Common myeloid progenitor, CD34-positive (primary cell): Measurements from ENCODE around the gene CPB1.

Experiments used
- CTCF ChIA-PET: fragments of 350-600 bp; sonication (Branson Sonifier 250); formaldehyde crosslinking; loops from one replicate; lab custom pipeline; 2021; ENCODE audit warnings: antibody characterized with exemption; lab: Charles Lee
- POLR2A ChIA-PET: fragments of 350-600 bp; sonication (Branson Sonifier 250); formaldehyde crosslinking; loops from one replicate; lab custom pipeline; 2021; ENCODE audit warnings: antibody characterized with exemption; lab: Charles Lee
- DNase-seq, 3 donors: peaks; one replicate each; pipeline versions ENCODE4 v3.0.0 to v3.0.0-alpha.2; 2013
- H3K27ac ChIP-seq, 2 experiments: 1 replicate in 1 of 2; 2 replicates in 1 of 2; pipeline ENCODE4 v1.7.0; 2013; ENCODE audit warnings: inconsistent platforms in 2 of 2, low read length in 2 of 2, mild to moderate bottlenecking in 2 of 2, low read depth in 1 of 2, moderate library complexity in 1 of 2; ENCODE audit not compliant: severe bottlenecking in 2 of 2, insufficient read depth in 1 of 2, poor library complexity in 1 of 2
- H3K27me3 ChIP-seq, 5 experiments: replicated peaks in 2 of 5; 1 replicate in 3 of 5; 2 replicates in 2 of 5; pipeline versions ENCODE4 v1.6.1 to v1.7.0; 2013; ENCODE audit warnings: low read length in 4 of 5, mild to moderate bottlenecking in 2 of 5, moderate library complexity in 2 of 5, inconsistent platforms in 1 of 5; ENCODE audit not compliant: insufficient read depth in 5 of 5, control insufficient read depth in 4 of 5
- H3K36me3 ChIP-seq, 4 experiments: 1 replicate in 2 of 4; 2 replicates in 2 of 4; pipeline versions ENCODE4 v1.6.1 to v1.7.0; 2013; ENCODE audit warnings: low read length in 3 of 4, control low read depth in 1 of 4, mild to moderate bottlenecking in 1 of 4; ENCODE audit not compliant: control insufficient read depth in 4 of 4, insufficient read depth in 4 of 4
- H3K4me1 ChIP-seq, 4 experiments: 1 replicate in 3 of 4; 2 replicates in 1 of 4; pipeline versions ENCODE4 v1.6.1 to v1.7.1; 2013; ENCODE audit warnings: low read length in 3 of 4, mild to moderate bottlenecking in 3 of 4, control low read depth in 1 of 4, inconsistent platforms in 1 of 4, moderate library complexity in 1 of 4; ENCODE audit not compliant: control insufficient read depth in 4 of 4, insufficient read depth in 4 of 4; ENCODE audit errors: control extremely low read depth in 1 of 4
- H3K4me3 ChIP-seq, 7 experiments: 1 replicate in 4 of 7; 2 replicates in 3 of 7; pipeline versions ENCODE4 v1.5.1 to v1.7.0; 2013; ENCODE audit warnings: mild to moderate bottlenecking in 7 of 7, low read length in 6 of 7, moderate library complexity in 6 of 7, inconsistent platforms in 2 of 7, low read depth in 2 of 7, control low read depth in 1 of 7; ENCODE audit not compliant: insufficient read depth in 4 of 7, control insufficient read depth in 1 of 7; ENCODE audit errors: extremely low read depth in 1 of 7
- H3K9me3 ChIP-seq, 5 experiments: 1 replicate in 4 of 5; 2 replicates in 1 of 5; pipeline versions ENCODE4 v1.6.1 to v1.7.1; 2013; ENCODE audit warnings: low read length in 4 of 5, mild to moderate bottlenecking in 2 of 5, inconsistent platforms in 1 of 5, low read depth in 1 of 5, moderate library complexity in 1 of 5; ENCODE audit not compliant: control insufficient read depth in 4 of 5, insufficient read depth in 2 of 5; ENCODE audit errors: control extremely low read depth in 1 of 5
- WGBS: methylation state at CpG from one replicate; pipeline ENCODE4 v1.1.5; 2013; ENCODE audit not compliant: insufficient coverage; 5-methylcytosine and 5-hydroxymethylcytosine counted together

Gene CPB1

GRCh38 chr3:148790851-148791735, 36.5 kb upstream of the CPB1 start:
- no peak overlapping the region for H3K4me3 ChIP-seq
- peaks cover 0 to 4% (median 0%) of the 10 kb centered on the region in 4 experiments for H3K4me1 ChIP-seq
- H3K9me3 ChIP-seq, result no peaks in the 10 kb centered on the region
- H3K36me3 ChIP-seq, result no peaks in the 10 kb centered on the region
- ChIA-PET POLR2A (no interaction called here), CTCF (no interaction called here)
- peak in 1 of 3 donors; percentile 1 for DNase-seq
- WGBS, result 94% methylated on average over 5 of the region's 6 CpGs
- no peak overlapping the region for H3K27ac ChIP-seq
- H3K27me3 ChIP-seq, result no peaks in the 10 kb centered on the region

GRCh38 chr3:148791920-148792319, 35.7 kb upstream of the CPB1 start:
- no peak overlapping the region for H3K27ac ChIP-seq
- CTCF ChIA-PET, result no interaction called here
- WGBS, result no CpG with 5 or more reads among the region's 1 CpG

GRCh38 chr3:148792516-148792915, 35.1 kb upstream of the CPB1 start:
- ChIA-PET CTCF (no interaction called here), POLR2A (no interaction called here)
- Histone ChIP-seq H3K36me3 (no peaks in the 10 kb centered on the region), H3K4me1 (peaks cover 0 to 4% (median 0%) of the 10 kb centered on the region in 4 experiments), H3K27ac (no peak overlapping the region), H3K27me3 (peaks cover 0 to 2% (median 0%) of the 10 kb centered on the region in 5 experiments), H3K4me3 (no peak overlapping the region), H3K9me3 (no peaks in the 10 kb centered on the region)
- WGBS, result 100% methylated on average over 1 of the region's 1 CpG
- DNase-seq, result peak; percentile 6 to 51 (median 35)

More at GRCh38 chr3:148791920-148792319, 35.7 kb upstream of the CPB1 start:
- Histone ChIP-seq H3K9me3 (no peaks in the 10 kb centered on the region), H3K27me3 (peaks cover 0 to 2% (median 0%) of the 10 kb centered on the region in 5 experiments), H3K4me3 (no peak overlapping the region), H3K36me3 (no peaks in the 10 kb centered on the region), H3K4me1 (peaks cover 0 to 4% (median 0%) of the 10 kb centered on the region in 4 experiments)
- no peak for DNase-seq
- POLR2A ChIA-PET, result no interaction called here

GRCh38 chr3:148796799-148797198, 30.8 kb upstream of the CPB1 start:
- ChIA-PET POLR2A (no interaction called here), CTCF (interaction anchor here (0.7 kb wide), 1 partner anchor 27 kb away, joined by 3 read pairs; no protein-coding TSS in a partner anchor)
- WGBS, result no CpG with 5 or more reads among the region's 1 CpG
- H3K4me3 ChIP-seq, result no peak overlapping the region
- H3K9me3 ChIP-seq, result no peaks in the 10 kb centered on the region
- H3K27ac ChIP-seq, result no peak overlapping the region
- DNase-seq, result no peak
- no peaks in the 10 kb centered on the region for H3K36me3 ChIP-seq
- no peaks in the 10 kb centered on the region for H3K4me1 ChIP-seq
- peaks cover 0 to 2% (median 0%) of the 10 kb centered on the region in 5 experiments for H3K27me3 ChIP-seq

- no CpG with 5 or more reads among the region's 2 CpGs for WGBS
- Histone ChIP-seq H3K27me3 (peaks cover 0 to 2% (median 0%) of the 10 kb centered on the region in 5 experiments), H3K4me3 (no peak overlapping the region), H3K27ac (no peak overlapping the region), H3K36me3 (no peaks in the 10 kb centered on the region), H3K9me3 (no peaks in the 10 kb centered on the region), H3K4me1 (no peaks in the 10 kb centered on the region)
- POLR2A ChIA-PET, result no interaction called here
- DNase-seq, result no peak
- CTCF ChIA-PET, result no interaction called here
These were observed 29.8 kb upstream of the CPB1 start for GRCh38 chr3:148797795-148798194.

- ChIA-PET POLR2A (no interaction called here), CTCF (no interaction called here)
- no CpG with 5 or more reads among the region's 1 CpG for WGBS
- no peak for DNase-seq
- H3K27ac ChIP-seq, result no peak overlapping the region
- H3K4me3 ChIP-seq, result no peak overlapping the region
- no peaks in the 10 kb centered on the region for H3K4me1 ChIP-seq
- no peaks in the 10 kb centered on the region for H3K36me3 ChIP-seq
- peaks cover 0 to 2% (median 0%) of the 10 kb centered on the region in 5 experiments for H3K27me3 ChIP-seq
- H3K9me3 ChIP-seq, result no peaks in the 10 kb centered on the region
These were observed 27.2 kb upstream of the CPB1 start for GRCh38 chr3:148800414-148800813.

- Histone ChIP-seq H3K27me3 (peaks cover 0 to 9% (median 8%) of the 10 kb centered on the region in 5 experiments), H3K36me3 (no peaks in the 10 kb centered on the region), H3K9me3 (no peaks in the 10 kb centered on the region), H3K27ac (no peak overlapping the region), H3K4me3 (no peak overlapping the region), H3K4me1 (no peaks in the 10 kb centered on the region)
- CTCF ChIA-PET, result no interaction called here
- no peak for DNase-seq
- POLR2A ChIA-PET, result no interaction called here
- WGBS, result 92% methylated on average over 2 of the region's 2 CpGs
These were observed 17.8 kb upstream of the CPB1 start for GRCh38 chr3:148809835-148810234.
